ENCODE results near the gene ZNF791.

GRCh38 chr19:12664406-12665280 lies 53.9 kb downstream of the ZNF791 start:
- no peak for TF ChIP-seq EZH2 (IDR thresholded peaks at IDR 0.05)
- TF ChIP-seq CTCF (IDR thresholded peaks at IDR 0.05): no peak
- no peak for TF ChIP-seq EZH2phosphoT487 (IDR thresholded peaks at IDR 0.05)

All from neural progenitor cell (in vitro differentiated cells).